ENCODE measurements around the gene MGAT4C.

The MGAT4C gene

DNA sequence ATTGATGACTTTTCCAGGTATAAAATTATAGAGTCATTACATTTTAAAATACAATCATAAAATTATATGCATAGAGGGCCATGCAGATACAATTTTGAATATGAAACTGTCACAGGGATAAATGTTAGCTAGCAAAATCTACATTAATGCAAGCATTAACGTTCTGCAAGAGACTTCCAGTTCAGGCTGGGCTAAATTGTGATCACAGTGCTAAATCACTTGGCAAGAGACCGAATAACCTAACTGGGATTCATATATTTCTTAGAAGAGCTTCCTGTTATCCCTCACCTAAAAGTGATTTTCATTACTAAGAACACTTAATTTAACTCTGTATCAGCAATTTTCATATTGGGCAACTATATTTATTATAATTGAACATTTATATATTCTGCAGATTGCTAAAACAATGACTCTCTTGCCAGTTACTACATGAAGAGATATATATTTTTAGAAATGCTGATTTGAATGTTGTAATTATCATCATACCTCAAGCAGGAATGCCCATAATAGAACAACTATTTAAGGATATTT is 83.2 kb downstream of the MGAT4C start:
- DNase-seq (ENCODE audit: low read depth, low spot score) = no peak
- TF ChIP-seq POLR2AphosphoS5 (IDR thresholded peaks at IDR 0.05; ENCODE audit: borderline replicate concordance, low read depth, low read length) (no peak), FOXP2 (optimal IDR thresholded peaks at IDR 0.05; ENCODE audit: control extremely low read depth, extremely low read length, insufficient read depth) (no peak), EZH2 (IDR thresholded peaks at IDR 0.05) (no peak)
- Histone ChIP-seq H3K36me3 (ENCODE audit: insufficient read depth, low read length) (no peaks in the 10 kb centered on the region), H3K9ac (ENCODE audit: insufficient read length) (no peak overlapping the region), H3K9me3 (ENCODE audit: low read depth, low read length) (no peaks in the 10 kb centered on the region), H3K27ac (no peak overlapping the region), H3K4me3 (no peak overlapping the region)

DNA sequence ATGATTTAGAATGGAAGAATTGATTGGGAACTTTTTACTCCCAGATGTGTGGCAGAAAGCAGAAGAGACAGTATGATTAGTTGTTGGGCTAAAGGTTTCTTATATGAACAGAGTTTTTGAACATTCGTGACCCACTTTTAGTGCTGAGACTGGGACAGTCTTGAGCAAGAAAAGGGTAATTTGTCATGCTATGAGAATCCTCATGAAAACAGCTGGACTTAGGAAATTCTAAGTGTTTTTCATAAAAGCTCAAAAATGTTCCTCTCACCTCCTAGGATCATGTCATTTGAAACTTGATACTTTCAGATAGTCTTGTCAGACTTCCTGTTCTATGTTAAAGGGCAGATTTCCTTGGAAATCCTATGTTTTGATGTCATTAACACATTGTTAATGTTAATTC is 86.1 kb downstream of the MGAT4C start:
- H3K9me3 ChIP-seq (ENCODE audit: low read depth, low read length) = no peaks in the 10 kb centered on the region
- TF ChIP-seq EZH2 (IDR thresholded peaks at IDR 0.05) = no peak
- H3K4me3 ChIP-seq = no peak overlapping the region
- H3K36me3 ChIP-seq (ENCODE audit: insufficient read depth, low read length) = no peaks in the 10 kb centered on the region
- no peak overlapping the region for H3K27ac ChIP-seq
- H3K9ac ChIP-seq (ENCODE audit: insufficient read length) = no peak overlapping the region
- DNase-seq (ENCODE audit: low read depth, low spot score) = no peak

DNA sequence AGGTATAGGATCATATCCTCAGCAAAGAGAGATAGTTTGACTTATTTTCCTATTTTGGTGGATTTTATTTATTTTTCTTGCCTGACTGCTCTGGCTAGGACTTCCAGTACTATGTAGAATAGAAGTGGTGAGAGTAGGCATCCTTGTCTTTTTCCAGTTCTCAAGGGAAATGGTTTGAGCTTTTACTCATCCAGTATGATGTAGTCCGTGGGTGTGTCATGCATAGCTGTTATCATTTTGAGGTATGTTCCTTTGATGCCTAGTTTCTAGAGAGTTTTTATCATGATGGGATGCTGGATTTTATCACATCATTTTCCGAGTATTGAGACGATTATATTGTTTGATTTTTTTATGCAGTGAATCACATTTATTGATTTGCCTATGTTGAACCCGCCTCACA is 97.2 kb downstream of the MGAT4C start:
- Histone ChIP-seq H3K27ac (no peak overlapping the region), H3K9me3 (ENCODE audit: low read depth, low read length) (no peaks in the 10 kb centered on the region), H3K9ac (ENCODE audit: insufficient read length) (no peak overlapping the region), H3K36me3 (ENCODE audit: insufficient read depth, low read length) (no peaks in the 10 kb centered on the region), H3K4me3 (no peak overlapping the region)
- DNase-seq (ENCODE audit: low read depth, low spot score) = no peak
- TF ChIP-seq POLR2AphosphoS5 (IDR thresholded peaks at IDR 0.05; ENCODE audit: borderline replicate concordance, low read depth, low read length) = no peak
- no peak for TF ChIP-seq EZH2 (IDR thresholded peaks at IDR 0.05)
- TF ChIP-seq FOXP2 (optimal IDR thresholded peaks at IDR 0.05; ENCODE audit: control extremely low read depth, extremely low read length, insufficient read depth) = no peak

- H3K27ac ChIP-seq = no peak overlapping the region
- DNase-seq (ENCODE audit: low read depth, low spot score) = no peak
- H3K9ac ChIP-seq (ENCODE audit: insufficient read length) = no peak overlapping the region
- no peak overlapping the region for H3K4me3 ChIP-seq
- no peaks in the 10 kb centered on the region for H3K36me3 ChIP-seq (ENCODE audit: insufficient read depth, low read length)
- H3K9me3 ChIP-seq (ENCODE audit: low read depth, low read length) = no peaks in the 10 kb centered on the region
- TF ChIP-seq FOXP2 (optimal IDR thresholded peaks at IDR 0.05; ENCODE audit: control extremely low read depth, extremely low read length, insufficient read depth) = no peak
- TF ChIP-seq POLR2AphosphoS5 (IDR thresholded peaks at IDR 0.05; ENCODE audit: borderline replicate concordance, low read depth, low read length) = no peak
- TF ChIP-seq EZH2 (IDR thresholded peaks at IDR 0.05) = no peak
Observed at GRCh38 chr12:86154620-86155019, 101.6 kb downstream of the MGAT4C start.

DNA sequence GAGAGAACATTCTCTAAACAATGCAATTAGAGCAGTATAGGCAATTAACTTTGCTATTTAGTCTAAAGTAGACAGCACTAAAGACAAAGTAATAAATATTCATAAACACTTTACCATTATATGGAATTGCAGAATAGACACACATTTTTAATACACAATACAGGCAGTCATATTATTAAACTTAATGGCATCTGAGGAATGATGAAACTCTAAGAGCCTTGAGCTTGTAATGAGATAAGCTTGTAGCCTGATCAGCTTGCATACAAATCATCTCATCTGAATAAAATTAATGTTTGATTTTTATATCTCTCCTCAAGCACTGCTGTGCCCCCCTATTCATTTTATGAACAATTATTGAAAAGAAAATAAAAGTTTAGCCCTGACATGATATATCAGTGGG is 107.6 kb downstream of the MGAT4C start:
- H3K36me3 ChIP-seq (ENCODE audit: insufficient read depth, low read length) = no peaks in the 10 kb centered on the region
- no peak for TF ChIP-seq FOXP2 (optimal IDR thresholded peaks at IDR 0.05; ENCODE audit: control extremely low read depth, extremely low read length, insufficient read depth)
- TF ChIP-seq EZH2 (IDR thresholded peaks at IDR 0.05) = no peak
- TF ChIP-seq POLR2AphosphoS5 (IDR thresholded peaks at IDR 0.05; ENCODE audit: borderline replicate concordance, low read depth, low read length) = no peak
- no peaks in the 10 kb centered on the region for H3K9me3 ChIP-seq (ENCODE audit: low read depth, low read length)
- DNase-seq (ENCODE audit: low read depth, low spot score) = no peak
- no peak overlapping the region for H3K4me3 ChIP-seq
- no peak overlapping the region for H3K9ac ChIP-seq (ENCODE audit: insufficient read length)
- H3K27ac ChIP-seq = no peak overlapping the region

GRCh38 chr12:86148071-86148470 is 108.1 kb downstream of the MGAT4C start:
- Histone ChIP-seq H3K4me3 (no peak overlapping the region), H3K36me3 (ENCODE audit: insufficient read depth, low read length) (no peaks in the 10 kb centered on the region), H3K9ac (ENCODE audit: insufficient read length) (no peak overlapping the region), H3K9me3 (ENCODE audit: low read depth, low read length) (no peaks in the 10 kb centered on the region), H3K27ac (no peak overlapping the region)
- no peak for DNase-seq (ENCODE audit: low read depth, low spot score)
- no peak for TF ChIP-seq POLR2AphosphoS5 (IDR thresholded peaks at IDR 0.05; ENCODE audit: borderline replicate concordance, low read depth, low read length)

DNA sequence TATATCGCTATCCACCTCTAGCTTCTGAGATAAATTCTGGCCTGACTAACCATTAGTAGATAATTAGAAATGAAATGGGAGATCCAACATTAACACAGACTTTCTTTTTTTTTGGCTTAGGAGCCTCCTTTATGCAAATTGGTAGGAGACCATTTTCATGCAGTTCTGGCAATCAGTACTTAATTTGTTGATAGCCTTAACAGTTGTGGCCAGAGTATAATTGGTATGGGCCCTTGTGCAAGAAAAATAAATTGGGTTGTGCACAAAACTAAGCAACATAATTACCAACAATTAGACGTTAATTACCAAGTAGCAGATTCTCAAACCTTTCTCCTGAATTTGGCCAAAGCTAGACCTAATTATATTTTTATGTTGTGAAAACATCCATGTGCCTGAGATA is 111.0 kb downstream of the MGAT4C start:
- DNase-seq (ENCODE audit: low read depth, low spot score) = no peak

DNA sequence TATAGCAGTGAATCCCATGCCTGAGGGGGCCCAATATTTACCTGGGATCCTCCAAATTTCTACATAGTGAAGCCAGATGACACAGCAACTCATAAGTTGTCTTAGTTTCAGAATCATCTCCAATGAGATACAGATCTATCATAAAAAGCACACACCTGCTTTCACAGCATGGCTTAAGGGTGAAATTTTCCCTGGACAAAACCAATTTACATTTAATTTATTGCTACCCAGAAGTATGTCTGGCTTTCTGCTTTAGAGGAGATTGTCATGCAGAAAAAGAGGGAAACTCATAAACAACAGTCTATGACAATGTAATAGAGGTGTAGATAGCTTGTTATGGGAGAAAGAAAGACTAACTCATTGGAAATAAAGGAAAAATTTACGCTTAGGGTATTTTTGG is 113.0 kb downstream of the MGAT4C start:
- no peaks in the 10 kb centered on the region for H3K36me3 ChIP-seq (ENCODE audit: insufficient read depth, low read length)
- no peak overlapping the region for H3K27ac ChIP-seq
- TF ChIP-seq EZH2 (IDR thresholded peaks at IDR 0.05) (no peak), FOXP2 (optimal IDR thresholded peaks at IDR 0.05; ENCODE audit: control extremely low read depth, extremely low read length, insufficient read depth) (no peak), POLR2AphosphoS5 (IDR thresholded peaks at IDR 0.05; ENCODE audit: borderline replicate concordance, low read depth, low read length) (no peak)
- H3K9ac ChIP-seq (ENCODE audit: insufficient read length) = no peak overlapping the region
- no peak overlapping the region for H3K4me3 ChIP-seq
- DNase-seq (ENCODE audit: low read depth, low spot score) = no peak
- no peaks in the 10 kb centered on the region for H3K9me3 ChIP-seq (ENCODE audit: low read depth, low read length)

More for the DNA sequence above, 111.0 kb downstream of the MGAT4C start:
- Histone ChIP-seq H3K4me3 (no peak overlapping the region), H3K9ac (ENCODE audit: insufficient read length) (no peak overlapping the region), H3K9me3 (ENCODE audit: low read depth, low read length) (no peaks in the 10 kb centered on the region), H3K27ac (no peak overlapping the region), H3K36me3 (ENCODE audit: insufficient read depth, low read length) (no peaks in the 10 kb centered on the region)
- no peak for TF ChIP-seq POLR2AphosphoS5 (IDR thresholded peaks at IDR 0.05; ENCODE audit: borderline replicate concordance, low read depth, low read length)
- TF ChIP-seq FOXP2 (optimal IDR thresholded peaks at IDR 0.05; ENCODE audit: control extremely low read depth, extremely low read length, insufficient read depth) = no peak
- TF ChIP-seq EZH2 (IDR thresholded peaks at IDR 0.05) = no peak

DNA sequence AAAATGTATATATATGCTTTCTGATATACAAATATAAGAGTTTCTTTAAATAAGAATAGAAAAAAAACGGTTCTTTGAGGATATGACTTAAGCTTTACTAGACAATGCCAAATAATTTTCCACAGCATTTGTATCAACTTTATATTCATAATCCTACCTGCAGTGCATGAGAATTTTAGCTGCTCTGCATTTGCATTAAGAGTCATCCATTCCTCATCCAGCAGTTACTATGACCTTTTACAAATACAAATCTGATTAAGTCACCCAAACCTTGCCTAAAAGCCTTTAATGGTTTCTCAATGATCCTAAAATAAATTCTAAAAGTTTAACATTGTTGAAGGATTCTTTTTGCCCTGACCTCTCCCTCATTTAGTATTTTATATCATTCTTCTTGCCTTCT is 116.5 kb downstream of the MGAT4C start:
- TF ChIP-seq EZH2 (IDR thresholded peaks at IDR 0.05) (no peak), POLR2AphosphoS5 (IDR thresholded peaks at IDR 0.05; ENCODE audit: borderline replicate concordance, low read depth, low read length) (no peak), FOXP2 (optimal IDR thresholded peaks at IDR 0.05; ENCODE audit: control extremely low read depth, extremely low read length, insufficient read depth) (no peak)
- no peak overlapping the region for H3K4me3 ChIP-seq
- H3K36me3 ChIP-seq (ENCODE audit: insufficient read depth, low read length) = no peaks in the 10 kb centered on the region

More for the DNA sequence above, 116.5 kb downstream of the MGAT4C start:
- DNase-seq (ENCODE audit: low read depth, low spot score) = no peak
- H3K27ac ChIP-seq = no peak overlapping the region
- H3K9ac ChIP-seq (ENCODE audit: insufficient read length) = no peak overlapping the region
- no peaks in the 10 kb centered on the region for H3K9me3 ChIP-seq (ENCODE audit: low read depth, low read length)
